ENCODE measurements around the gene MDM1.

GRCh38 chr12:68377881-68378280 is 45.7 kb upstream of the MDM1 start:
- TF ChIP-seq SRSF9 (IDR thresholded peaks at IDR 0.05; ENCODE audit: borderline replicate concordance, insufficient read depth, low read depth, low read length, poor library complexity, severe bottlenecking) (no peak), CTCF (CRISPR knock-in tag; IDR thresholded peaks at IDR 0.05) (no peak), SP1 (IDR thresholded peaks at IDR 0.05) (no peak), SP1 (CRISPR knock-in tag; IDR thresholded peaks at IDR 0.05) (no peak), ZNF33B (CRISPR knock-in tag; IDR thresholded peaks at IDR 0.05) (no peak), GTF2F1 (IDR thresholded peaks at IDR 0.05; ENCODE audit: low read length) (no peak)
